H9 (cell line): ENCODE measurements around the gene IFIT1B. TPM values are rescaled to one million over a fixed set of nuclear protein-coding genes. Genes with fewer than 3 reads are reported as not detected.

Experiments used
- DNase-seq: peaks from one replicate; pipeline ENCODE4 v3.0.0-alpha.2; 2017
- H2AFZ ChIP-seq: one replicate; pipeline ENCODE4 v1.6.1; 2013; ENCODE audit warnings: mild to moderate bottlenecking, low read length, control low read depth, moderate library complexity
- H2AK5ac ChIP-seq: 2 replicates; pipeline ENCODE4 v1.6.1; 2013; ENCODE audit warnings: low read length, control low read depth, mixed read lengths; ENCODE audit not compliant: insufficient read length
- H2BK120ac ChIP-seq: one replicate; pipeline ENCODE4 v1.6.1; 2013; ENCODE audit warnings: low read depth, mild to moderate bottlenecking, low read length, control low read depth, inconsistent platforms; ENCODE audit not compliant: poor library complexity, severe bottlenecking
- H2BK12ac ChIP-seq: 2 replicates; pipeline ENCODE4 v1.6.1; 2013; ENCODE audit warnings: low read length, control low read depth, mixed read lengths, low read depth; ENCODE audit not compliant: insufficient read length
- H2BK15ac ChIP-seq: 2 replicates; pipeline ENCODE4 v1.6.1; 2013; ENCODE audit warnings: low read depth, low read length, control low read depth
- H2BK20ac ChIP-seq: one replicate; pipeline ENCODE4 v1.6.1; 2013; ENCODE audit warnings: low read depth, mild to moderate bottlenecking, low read length, control low read depth, inconsistent platforms; ENCODE audit not compliant: poor library complexity, severe bottlenecking
- H2BK5ac ChIP-seq: 2 replicates; pipeline ENCODE4 v1.6.1; 2013; ENCODE audit warnings: low read length, control low read depth, mixed read lengths; ENCODE audit not compliant: insufficient read length
- H3K14ac ChIP-seq: 2 replicates; pipeline ENCODE4 v1.6.1; 2013; ENCODE audit warnings: low read length, control low read depth; ENCODE audit not compliant: insufficient read depth
- H3K18ac ChIP-seq: 2 replicates; pipeline ENCODE4 v1.6.1; 2013; ENCODE audit warnings: low read depth, mild to moderate bottlenecking, mixed read lengths, low read length, control low read depth; ENCODE audit not compliant: insufficient read length
- H3K23ac ChIP-seq: 2 replicates; pipeline ENCODE4 v1.6.1; 2013; ENCODE audit warnings: low read length, control low read depth, mixed read lengths, low read depth; ENCODE audit not compliant: insufficient read length
- H3K23me2 ChIP-seq: 2 replicates; pipeline ENCODE4 v1.6.1; 2013; ENCODE audit warnings: low read depth, mild to moderate bottlenecking, mixed read lengths, low read length, control low read depth; ENCODE audit not compliant: insufficient read length, poor library complexity, severe bottlenecking
- H3K27ac ChIP-seq: 2 replicates; pipeline ENCODE4 v1.5.1; 2013; ENCODE audit warnings: low read length, control low read depth, mixed read lengths, low read depth; ENCODE audit not compliant: insufficient read length
- H3K27me3 ChIP-seq: 2 replicates; pipeline ENCODE4 v1.6.1; 2013; ENCODE audit warnings: low read length, control low read depth, inconsistent platforms; ENCODE audit not compliant: insufficient read depth
- H3K4ac ChIP-seq: 2 replicates; pipeline ENCODE4 v1.6.1; 2013; ENCODE audit warnings: low read depth, mild to moderate bottlenecking, control low read depth, inconsistent platforms, low read length, moderate library complexity
- H3K4me1 ChIP-seq: 2 replicates; pipeline ENCODE4 v1.6.1; 2013; ENCODE audit warnings: low read length, control low read depth, inconsistent platforms; ENCODE audit not compliant: insufficient read depth
- H3K4me2 ChIP-seq: 2 replicates; pipeline ENCODE4 v1.6.1; 2013; ENCODE audit warnings: low read length, control low read depth, mixed read lengths; ENCODE audit not compliant: insufficient read length, insufficient read depth
- H3K56ac ChIP-seq: 2 replicates; pipeline ENCODE4 v1.6.1; 2013; ENCODE audit warnings: low read depth, mild to moderate bottlenecking, mixed read lengths, low read length, control low read depth; ENCODE audit not compliant: insufficient read length
- H3K79me1 ChIP-seq: 2 replicates; pipeline ENCODE4 v1.6.1; 2013; ENCODE audit warnings: low read depth, mild to moderate bottlenecking, moderate library complexity, low read length, control low read depth, inconsistent platforms; ENCODE audit not compliant: insufficient read depth, poor library complexity, severe bottlenecking
- H3K79me2 ChIP-seq: 2 replicates; pipeline ENCODE4 v1.6.1; 2013; ENCODE audit warnings: low read length, control low read depth, inconsistent platforms; ENCODE audit not compliant: insufficient read depth
- H3K9ac ChIP-seq: 2 replicates; pipeline ENCODE4 v1.6.1; 2013; ENCODE audit warnings: low read length, control low read depth, mixed read lengths; ENCODE audit not compliant: insufficient read length; ENCODE audit errors: extremely low read depth
- H3K9me3 ChIP-seq: one replicate; pipeline ENCODE4 v1.6.1; 2013; ENCODE audit warnings: low read depth, low read length, inconsistent platforms; ENCODE audit not compliant: control insufficient read depth
- H3T11ph ChIP-seq: one replicate; pipeline ENCODE4 v1.6.1; 2013; ENCODE audit warnings: mild to moderate bottlenecking, low read length, control low read depth, inconsistent platforms
- H4K20me1 ChIP-seq: one replicate; pipeline ENCODE4 v1.6.1; 2013; ENCODE audit not compliant: control insufficient read depth, insufficient read length, insufficient read depth
- H4K5ac ChIP-seq: 2 replicates; pipeline ENCODE4 v1.6.1; 2013; ENCODE audit warnings: low read depth, mild to moderate bottlenecking, mixed read lengths, low read length, control low read depth; ENCODE audit not compliant: insufficient read length
- H4K8ac ChIP-seq: replicated peaks from 2 replicates; pipeline ENCODE4 v1.6.1; 2013; ENCODE audit warnings: low read length, control low read depth, mixed read lengths, low read depth; ENCODE audit not compliant: insufficient read length
- H4K91ac ChIP-seq: 2 replicates; pipeline ENCODE4 v1.6.1; 2013; ENCODE audit warnings: low read depth, mild to moderate bottlenecking, moderate library complexity, mixed read lengths, low read length, control low read depth; ENCODE audit not compliant: insufficient read length
- H3K27ac Mint-ChIP-seq, 3 experiments: 2 replicates in 2 of 3; 3 replicates in 1 of 3; pipeline ENCODE4 v1.8.0; 2020 to 2021; ENCODE audit warnings: mixed read lengths in 3 of 3, mild to moderate bottlenecking in 1 of 3, moderate library complexity in 1 of 3
- H3K27me3 Mint-ChIP-seq: 2 replicates; pipeline ENCODE4 v1.8.0; 2021; ENCODE audit warnings: low read depth, mild to moderate bottlenecking, moderate library complexity, mixed read lengths
- H3K36me3 Mint-ChIP-seq, 3 experiments: 2 replicates in 2 of 3; 3 replicates in 1 of 3; pipeline ENCODE4 v1.8.0; 2020 to 2021; ENCODE audit warnings: low read depth in 3 of 3, mixed read lengths in 3 of 3; ENCODE audit not compliant: insufficient read depth in 1 of 3
- H3K4me1 Mint-ChIP-seq, 2 experiments: 2 replicates each; pipeline ENCODE4 v1.8.0; 2020; ENCODE audit warnings: mixed read lengths in 2 of 2
- H3K4me3 Mint-ChIP-seq, 2 experiments: 2 replicates in 1 of 2; 3 replicates in 1 of 2; pipeline ENCODE4 v1.8.0; 2020 to 2021; ENCODE audit warnings: mild to moderate bottlenecking in 2 of 2, mixed read lengths in 2 of 2, moderate library complexity in 1 of 2
- H3K9me3 Mint-ChIP-seq, 2 experiments: 2 replicates in 1 of 2; 3 replicates in 1 of 2; pipeline ENCODE4 v1.8.0; 2020; ENCODE audit warnings: mild to moderate bottlenecking in 2 of 2, mixed read lengths in 2 of 2, moderate library complexity in 1 of 2
- CTCF ChIP-seq: fragments of 200-600 bp; sonication (generic); conservative IDR thresholded peaks from 3 replicates; pipeline ENCODE4 v1.8.0; 2021; ENCODE audit warnings: antibody characterized with exemption, mild to moderate bottlenecking
- WGBS: extraction: QIAGEN DNeasy Blood & Tissue Kit; methylation state at CpG from one replicate; pipeline ENCODE4 v1.1.7; 2013; ENCODE audit warnings: missing lambda C conversion rate, low lambda C conversion rate, mixed read lengths; ENCODE audit not compliant: insufficient read length; ENCODE audit errors: extremely low coverage; 5-methylcytosine and 5-hydroxymethylcytosine counted together
- total RNA-seq: library from RNA; stranded (reverse); gene quantifications from 2 replicates; pipeline ENCODE4 v1.2.1, GENCODE V29; 2021

Gene IFIT1B
- total RNA-seq, 1 experiment from 2014 or later, result not detected

- Histone ChIP-seq H3T11ph (no peak within 1 kb of the TSS), H3K56ac (no peak within 1 kb of the TSS), H3K4ac (no peak within 1 kb of the TSS), H3K9ac (peak within 1 kb of the TSS; percentile 64), H2BK20ac (no peak within 1 kb of the TSS), H2BK12ac (no peak within 1 kb of the TSS), H2BK15ac (no peak within 1 kb of the TSS), H2BK120ac (no peak within 1 kb of the TSS), H3K14ac (peak within 1 kb of the TSS; percentile 72), H3K27ac (no peak within 1 kb of the TSS), H4K5ac (no peak within 1 kb of the TSS), H3K79me2 (no peaks in the 10 kb centered on the region), H2AFZ (peak within 1 kb of the TSS; percentile 45), H2AK5ac (no peak within 1 kb of the TSS), H2BK5ac (no peak within 1 kb of the TSS), H3K4me1 (no peaks in the 10 kb centered on the region; the same call in 1 of the 2 replicates), H3K23ac (no peak within 1 kb of the TSS), H4K91ac (no peak within 1 kb of the TSS), H3K9me3 (no peaks in the 10 kb centered on the region), H3K18ac (peak within 1 kb of the TSS; percentile 61), H3K23me2 (peaks cover 9% of the 10 kb centered on the region), H3K27me3 (peaks cover 2% of the 10 kb centered on the region; the same call in 1 of the 2 replicates), H4K8ac (no peak within 1 kb of the TSS), H4K20me1 (no peaks in the 10 kb centered on the region), H3K4me2 (peak within 1 kb of the TSS; percentile 81), H3K79me1 (no peaks in the 10 kb centered on the region)
- DNase-seq, result peak; percentile 73
- WGBS, result no CpG with 5 or more reads among the region's 48 CpGs
- Mint-ChIP-seq H3K27me3 (peaks cover 27% of the 10 kb centered on the region), H3K4me3 (peak within 1 kb of the TSS; percentile 89 to 93), H3K36me3 (peaks cover 3 to 11% (median 9%) of the 10 kb centered on the region in 3 experiments; a peak in 6 of 7 replicates), H3K9me3 (peaks cover 2 to 9% of the 10 kb centered on the region in 2 experiments; a peak in 3 of 5 replicates), H3K27ac (peak within 1 kb of the TSS in 2 of 3 experiments; percentile 16 to 84; a peak in 3 of 7 replicates), H3K4me1 (peaks cover 16 to 20% of the 10 kb centered on the region in 2 experiments)
- no peak for TF ChIP-seq CTCF
Observed at GRCh38 chr10:89414146-89414878, 36.5 kb downstream of the IFIT1B start, which contains the start of gene IFIT5. Gene IFIT5 (plus strand): TSS chr10:89414568. CDS start chr10:89414799, 231 bp downstream.
